GM11168 (cell line): ENCODE results near the gene PTPRCAP.

ENCODE experiments used
- in situ Hi-C: fragments of 300-500 bp; cut with MboI; formaldehyde crosslinking; loops from one replicate; pipeline ENCODE4 v1.12.0; 2022; ENCODE audit warnings: low sequenced_read_pairs; ENCODE audit not compliant: unreplicated experiment

PTPRCAP gene

GRCh38 chr11:67411785-67412152, 25.7 kb downstream of the PTPRCAP start:
- in situ Hi-C loops, result no loop called here

- in situ Hi-C loops, result no loop called here
Measured at GRCh38 chr11:67410984-67411784, 26.3 kb downstream of the PTPRCAP start.

GRCh38 chr11:67410369-67410831, 27.1 kb downstream of the PTPRCAP start:
- in situ Hi-C loops, result no loop called here

GRCh38 chr11:67409781-67410368, 27.6 kb downstream of the PTPRCAP start:
- in situ Hi-C loops, result loop anchor here (10.0 kb wide), 1 partner anchor 95 kb away; the partner anchor contains the start of genes CDK2AP2 and PITPNM1

- in situ Hi-C loops, result loop anchor here (10.0 kb wide), 1 partner anchor 96 kb away; the partner anchor contains the start of genes CDK2AP2 and PITPNM1
Measured at GRCh38 chr11:67409261-67409666, 28.2 kb downstream of the PTPRCAP start.

GRCh38 chr11:67408437-67409200, 28.9 kb downstream of the PTPRCAP start:
- in situ Hi-C loops, result loop anchor here (10.0 kb wide), 1 partner anchor 96 kb away; the partner anchor contains the start of genes CDK2AP2 and PITPNM1

- in situ Hi-C loops, result loop anchor here (10.0 kb wide), 1 partner anchor 97 kb away; the partner anchor contains the start of genes CDK2AP2 and PITPNM1
Measured at GRCh38 chr11:67407688-67408163, 29.8 kb downstream of the PTPRCAP start.

- in situ Hi-C loops, result loop anchor here (10.0 kb wide), 1 partner anchor 98 kb away; the partner anchor contains the start of genes CDK2AP2 and PITPNM1
Measured at GRCh38 chr11:67406969-67407687, 30.4 kb downstream of the PTPRCAP start.

- in situ Hi-C loops, result loop anchor here (10.0 kb wide), 1 partner anchor 98 kb away; the partner anchor contains the start of genes CDK2AP2 and PITPNM1
Measured at GRCh38 chr11:67406420-67406968, 31.0 kb downstream of the PTPRCAP start.

- in situ Hi-C loops, result loop anchor here (10.0 kb wide), 1 partner anchor 99 kb away; the partner anchor contains the start of genes CDK2AP2 and PITPNM1
Measured at GRCh38 chr11:67405688-67406339, 31.7 kb downstream of the PTPRCAP start.

GRCh38 chr11:67405196-67405567, 32.3 kb downstream of the PTPRCAP start:
- in situ Hi-C loops, result loop anchor here (10.0 kb wide), 1 partner anchor 100 kb away; the partner anchor contains the start of genes CDK2AP2 and PITPNM1

GRCh38 chr11:67404515-67405195, 32.8 kb downstream of the PTPRCAP start:
- in situ Hi-C loops, result loop anchor here (10.0 kb wide), 1 partner anchor 100 kb away; the partner anchor contains the start of genes CDK2AP2 and PITPNM1

GRCh38 chr11:67403085-67403484, 34.4 kb downstream of the PTPRCAP start:
- in situ Hi-C loops, result loop anchor here (10.0 kb wide), 1 partner anchor 102 kb away; the partner anchor contains the start of genes CDK2AP2 and PITPNM1

- in situ Hi-C loops, result loop anchor here (10.0 kb wide), 1 partner anchor 102 kb away; the partner anchor contains the start of genes CDK2AP2 and PITPNM1
Measured at GRCh38 chr11:67402192-67402839, 35.2 kb downstream of the PTPRCAP start.

GRCh38 chr11:67401495-67402191, 35.8 kb downstream of the PTPRCAP start, which contains the start of gene PPP1CA:
Gene PPP1CA, minus strand, starts transcription at chr11:67401858. Its CDS starts 76 bp downstream, at chr11:67401782.
- in situ Hi-C loops, result loop anchor here (10.0 kb wide), 1 partner anchor 103 kb away; the partner anchor contains the start of genes CDK2AP2 and PITPNM1

GRCh38 chr11:67400942-67401494, 36.5 kb downstream of the PTPRCAP start:
- in situ Hi-C loops, result loop anchor here (10.0 kb wide), 1 partner anchor 104 kb away; the partner anchor contains the start of genes CDK2AP2 and PITPNM1
